HUES48 (cell line): Measurements from ENCODE around the gene ERO1A.

Source experiments
- H3K27ac ChIP-seq: one replicate; pipeline ENCODE4 v1.7.0; 2013; ENCODE audit warnings: low read depth, low read length, inconsistent platforms
- H3K27me3 ChIP-seq: 2 replicates; pipeline ENCODE4 v1.6.1; 2013; ENCODE audit warnings: mild to moderate bottlenecking, low read length; ENCODE audit not compliant: control insufficient read depth, insufficient read depth
- H3K36me3 ChIP-seq: 2 replicates; pipeline ENCODE4 v1.6.1; 2013; ENCODE audit warnings: low read length; ENCODE audit not compliant: control insufficient read depth, insufficient read depth
- H3K4me1 ChIP-seq: 2 replicates; pipeline ENCODE4 v1.6.1; 2013; ENCODE audit warnings: mild to moderate bottlenecking, low read length; ENCODE audit not compliant: control insufficient read depth, insufficient read depth
- H3K4me3 ChIP-seq: 2 replicates; pipeline ENCODE4 v1.5.1; 2013; ENCODE audit warnings: mild to moderate bottlenecking, low read depth, low read length
- H3K9ac ChIP-seq: 2 replicates; pipeline ENCODE4 v1.6.1; 2013; ENCODE audit warnings: mild to moderate bottlenecking, low read depth, low read length, moderate library complexity
- H3K9me3 ChIP-seq: 2 replicates; pipeline ENCODE4 v1.6.1; 2013; ENCODE audit warnings: low read length; ENCODE audit not compliant: control insufficient read depth, insufficient read depth

The ERO1A gene

DNA sequence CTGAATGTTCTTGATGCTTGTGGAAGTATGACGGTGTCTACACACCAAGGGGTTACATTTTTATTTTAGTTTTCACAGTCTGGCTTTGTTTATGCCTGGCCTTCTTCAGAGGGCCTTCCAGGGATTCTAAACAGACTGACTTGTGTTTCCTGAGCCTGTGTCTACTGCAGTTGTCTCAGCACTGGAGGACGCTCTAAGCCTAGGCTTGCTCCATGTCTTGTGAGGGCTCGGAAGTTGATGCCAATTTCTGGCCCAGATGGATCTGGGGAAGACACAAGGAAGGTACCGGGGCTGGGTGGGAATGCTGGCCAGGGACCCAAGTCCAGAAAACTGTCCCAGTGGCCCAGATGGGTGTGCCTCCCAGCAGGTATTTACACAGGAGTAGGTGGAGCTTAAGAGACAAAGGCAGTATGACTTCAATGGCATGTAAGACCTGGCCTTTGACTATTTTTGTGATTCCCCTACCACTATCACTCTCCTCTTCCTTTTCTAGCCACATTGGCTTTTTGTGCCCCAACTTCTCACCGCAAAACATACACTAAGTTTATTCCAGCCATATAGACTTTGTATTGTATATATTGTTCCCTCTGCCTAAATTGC is 85.8 kb downstream of the ERO1A start:
- 0 out of 2 replicates have a peak, but pooled peaks cover 4% of the 10 kb centered on the region for H3K4me1 ChIP-seq
- no peak overlapping the region for H3K4me3 ChIP-seq
- H3K27me3 ChIP-seq, result no peaks in the 10 kb centered on the region
- no peak overlapping the region for H3K27ac ChIP-seq
- H3K9me3 ChIP-seq, result no peaks in the 10 kb centered on the region
- H3K36me3 ChIP-seq, result no peaks in the 10 kb centered on the region
- no peak overlapping the region for H3K9ac ChIP-seq

GRCh38 chr14:52607061-52607460 is 88.3 kb downstream of the ERO1A start:
- Histone ChIP-seq H3K9me3 (no peaks in the 10 kb centered on the region), H3K36me3 (no peaks in the 10 kb centered on the region)

DNA sequence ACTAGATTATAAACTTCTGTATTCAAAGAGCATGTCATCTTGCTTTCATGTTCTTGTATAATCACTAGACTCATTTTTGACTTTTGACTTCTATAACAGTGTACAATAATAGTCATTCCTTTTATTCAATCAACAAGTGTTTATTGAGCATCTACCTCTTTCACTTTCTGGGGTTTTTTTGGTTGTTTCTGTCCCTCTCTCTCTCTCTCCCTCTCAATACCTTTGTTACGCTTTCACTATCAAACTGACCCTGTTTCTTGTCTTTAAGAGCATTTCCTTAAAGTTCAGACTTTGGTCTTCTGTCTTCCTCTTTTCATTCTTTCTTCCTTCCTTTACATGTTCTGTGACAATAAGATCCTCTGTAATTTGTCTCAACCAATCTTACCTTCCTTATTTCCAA is 93.2 kb downstream of the ERO1A start:
- Histone ChIP-seq H3K36me3 (no peaks in the 10 kb centered on the region), H3K27me3 (no peaks in the 10 kb centered on the region), H3K9me3 (no peaks in the 10 kb centered on the region), H3K9ac (no peak overlapping the region), H3K4me3 (no peak overlapping the region), H3K27ac (no peak overlapping the region), H3K4me1 (no peaks in the 10 kb centered on the region)

More at GRCh38 chr14:52607061-52607460, 88.3 kb downstream of the ERO1A start:
- Histone ChIP-seq H3K4me1 (0 out of 2 replicates have a peak, but pooled peaks cover 4% of the 10 kb centered on the region), H3K4me3 (no peak overlapping the region), H3K9ac (no peak overlapping the region), H3K27ac (no peak overlapping the region), H3K27me3 (no peaks in the 10 kb centered on the region)

GRCh38 chr14:52599974-52600373 is 95.4 kb downstream of the ERO1A start:
- no peak overlapping the region for H3K9ac ChIP-seq
- H3K9me3 ChIP-seq, result no peaks in the 10 kb centered on the region
- H3K27ac ChIP-seq, result no peak overlapping the region
- H3K4me3 ChIP-seq, result no peak overlapping the region
- no peaks in the 10 kb centered on the region for H3K27me3 ChIP-seq
- H3K4me1 ChIP-seq, result peaks cover 3% of the 10 kb centered on the region
- H3K36me3 ChIP-seq, result no peaks in the 10 kb centered on the region

DNA sequence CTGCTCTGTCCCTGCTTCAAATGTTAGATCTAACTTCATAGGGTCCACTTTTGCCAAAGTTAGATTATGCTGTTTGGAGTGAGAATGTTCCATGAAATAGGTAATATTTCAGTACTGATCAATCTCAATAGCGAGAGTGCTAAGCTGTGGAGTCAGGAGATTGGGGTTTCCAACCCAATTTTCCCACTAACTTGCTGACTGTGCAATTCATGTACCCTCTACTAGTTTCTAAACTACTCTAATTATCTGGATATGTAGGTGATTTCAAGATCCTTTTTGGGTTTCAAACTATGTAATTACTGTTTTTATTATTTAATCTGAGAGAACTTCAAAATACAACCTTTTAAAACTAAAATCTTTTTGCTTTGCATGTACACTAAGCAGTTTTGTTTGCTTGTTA is 96.8 kb downstream of the ERO1A start:
- H3K27me3 ChIP-seq, result no peaks in the 10 kb centered on the region
- H3K4me1 ChIP-seq, result peaks cover 3% of the 10 kb centered on the region
- H3K9ac ChIP-seq, result no peak overlapping the region
- H3K9me3 ChIP-seq, result no peaks in the 10 kb centered on the region
- H3K27ac ChIP-seq, result no peak overlapping the region
- no peak overlapping the region for H3K4me3 ChIP-seq
- H3K36me3 ChIP-seq, result no peaks in the 10 kb centered on the region

GRCh38 chr14:52596861-52597260 is 98.5 kb downstream of the ERO1A start:
- no peaks in the 10 kb centered on the region for H3K36me3 ChIP-seq
- no peak overlapping the region for H3K27ac ChIP-seq
- no peaks in the 10 kb centered on the region for H3K27me3 ChIP-seq
- H3K4me3 ChIP-seq, result no peak overlapping the region
- no peaks in the 10 kb centered on the region for H3K9me3 ChIP-seq
- no peak overlapping the region for H3K9ac ChIP-seq
- peaks cover 3% of the 10 kb centered on the region for H3K4me1 ChIP-seq

- Histone ChIP-seq H3K27ac (no peak overlapping the region), H3K9me3 (no peaks in the 10 kb centered on the region), H3K4me3 (no peak overlapping the region), H3K9ac (no peak overlapping the region), H3K4me1 (peaks cover 3% of the 10 kb centered on the region), H3K27me3 (no peaks in the 10 kb centered on the region), H3K36me3 (no peaks in the 10 kb centered on the region)
Observed at GRCh38 chr14:52596320-52596719, 99.0 kb downstream of the ERO1A start.

DNA sequence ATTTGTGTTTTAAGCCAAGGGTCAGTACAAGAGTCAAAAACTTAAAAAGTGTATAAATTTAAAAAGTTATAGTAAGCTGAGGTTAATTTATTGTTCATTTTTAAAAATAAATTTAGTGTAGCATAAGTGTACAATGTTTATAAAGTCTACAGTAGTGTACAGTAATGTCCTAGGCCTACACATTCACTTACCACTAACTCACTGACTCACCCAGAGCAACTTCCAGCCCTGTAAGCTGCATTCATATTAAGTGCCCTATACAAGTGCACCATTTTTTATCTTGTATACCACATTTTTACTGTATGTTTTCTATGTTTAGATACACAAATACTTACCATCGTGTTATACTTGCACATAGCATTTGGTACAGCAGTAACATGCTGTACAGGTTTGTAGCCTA is 105.0 kb downstream of the ERO1A start:
- H3K27me3 ChIP-seq, result no peaks in the 10 kb centered on the region
- H3K27ac ChIP-seq, result no peak overlapping the region
- no peaks in the 10 kb centered on the region for H3K9me3 ChIP-seq
- no peak overlapping the region for H3K4me3 ChIP-seq
- H3K36me3 ChIP-seq, result no peaks in the 10 kb centered on the region
- no peak overlapping the region for H3K9ac ChIP-seq
- H3K4me1 ChIP-seq, result no peaks in the 10 kb centered on the region
